ENCODE results near the gene MYO7B. TPM values are rescaled to one million over a fixed set of nuclear protein-coding genes. Genes with fewer than 3 reads are reported as not detected.

MYO7B gene
- total RNA-seq, 1 experiment from 2014 or later: 0.05 TPM

DNA sequence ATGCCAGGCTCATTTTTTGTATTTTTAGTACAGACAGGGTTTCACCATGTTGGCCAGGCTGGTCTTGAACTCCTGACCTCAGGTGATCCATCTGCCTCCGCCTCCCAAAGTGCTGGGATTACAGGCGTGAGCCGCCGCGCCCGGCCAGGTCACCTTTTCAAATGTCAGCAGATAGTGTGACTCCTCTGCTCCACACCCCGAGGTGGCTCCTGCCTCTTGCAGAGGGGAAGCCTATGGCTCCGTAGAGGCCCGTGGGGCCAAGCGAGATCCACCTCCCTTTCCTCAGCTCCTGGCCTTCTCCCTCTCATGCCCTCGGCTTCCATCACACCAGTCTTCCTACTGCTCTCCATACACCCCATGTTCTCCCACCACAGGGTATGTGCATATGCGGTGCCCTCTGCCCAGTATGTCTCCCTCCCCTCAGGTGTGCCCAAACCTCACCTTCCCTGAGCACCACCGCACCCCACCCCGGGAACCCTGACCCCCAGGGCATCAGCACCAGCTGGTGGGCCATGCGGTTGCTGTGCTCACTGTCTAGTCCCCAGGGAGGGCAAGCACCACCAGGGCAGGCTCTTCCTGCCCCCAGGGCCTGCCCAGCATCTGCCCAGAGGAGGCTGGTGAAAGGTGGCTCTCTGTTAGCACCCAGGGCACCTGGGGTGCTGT lies 121.2 kb downstream of the MYO7B start:
- H3K9me3 Mint-ChIP-seq (ENCODE audit: low read depth, unreplicated experiment): no peaks in the 10 kb centered on the region
- CTCF ChIA-PET: no interaction called here
- TF ChIP-seq, protein P1, sequence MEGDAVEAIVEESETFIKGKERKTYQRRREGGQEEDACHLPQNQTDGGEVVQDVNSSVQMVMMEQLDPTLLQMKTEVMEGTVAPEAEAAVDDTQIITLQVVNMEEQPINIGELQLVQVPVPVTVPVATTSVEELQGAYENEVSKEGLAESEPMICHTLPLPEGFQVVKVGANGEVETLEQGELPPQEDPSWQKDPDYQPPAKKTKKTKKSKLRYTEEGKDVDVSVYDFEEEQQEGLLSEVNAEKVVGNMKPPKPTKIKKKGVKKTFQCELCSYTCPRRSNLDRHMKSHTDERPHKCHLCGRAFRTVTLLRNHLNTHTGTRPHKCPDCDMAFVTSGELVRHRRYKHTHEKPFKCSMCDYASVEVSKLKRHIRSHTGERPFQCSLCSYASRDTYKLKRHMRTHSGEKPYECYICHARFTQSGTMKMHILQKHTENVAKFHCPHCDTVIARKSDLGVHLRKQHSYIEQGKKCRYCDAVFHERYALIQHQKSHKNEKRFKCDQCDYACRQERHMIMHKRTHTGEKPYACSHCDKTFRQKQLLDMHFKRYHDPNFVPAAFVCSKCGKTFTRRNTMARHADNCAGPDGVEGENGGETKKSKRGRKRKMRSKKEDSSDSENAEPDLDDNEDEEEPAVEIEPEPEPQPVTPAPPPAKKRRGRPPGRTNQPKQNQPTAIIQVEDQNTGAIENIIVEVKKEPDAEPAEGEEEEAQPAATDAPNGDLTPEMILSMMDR (IDR thresholded peaks at IDR 0.05; ENCODE audit: unreplicated experiment): no peak

DNA sequence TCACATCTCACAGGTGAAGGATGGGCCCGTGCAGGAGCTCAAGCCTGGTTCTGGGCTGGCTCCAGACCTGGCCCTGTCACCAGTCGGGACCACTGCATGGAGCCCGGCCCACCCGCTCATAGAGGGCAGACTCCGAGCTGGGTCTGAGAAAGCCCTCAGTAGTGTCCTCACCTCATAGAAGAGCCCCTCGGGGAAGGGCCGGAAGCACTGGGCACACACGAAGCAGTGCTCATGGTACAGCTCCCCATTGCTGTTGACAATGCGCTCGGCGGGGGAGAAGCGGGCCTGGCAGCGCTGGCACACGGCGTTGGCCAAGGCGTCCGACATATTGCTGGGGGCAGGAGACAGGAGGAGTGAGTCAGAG lies 121.7 kb downstream of the MYO7B start:
- Mint-ChIP-seq H3K27ac (ENCODE audit: unreplicated experiment) (no peak overlapping the region), H3K4me3 (ENCODE audit: low read depth, unreplicated experiment) (no peak overlapping the region), H3K36me3 (ENCODE audit: insufficient read depth, unreplicated experiment) (no peaks in the 10 kb centered on the region), H3K9me3 (ENCODE audit: low read depth, unreplicated experiment) (no peaks in the 10 kb centered on the region), H3K27me3 (ENCODE audit: unreplicated experiment) (peaks cover 84% of the 10 kb centered on the region), H3K4me1 (ENCODE audit: low read depth, unreplicated experiment) (no peaks in the 10 kb centered on the region)
- DNase-seq: no peak
- BruUV-seq (replicated peaks): no TSS peak
- TF ChIP-seq, protein P1 (IDR thresholded peaks at IDR 0.05; ENCODE audit: unreplicated experiment): no peak
- intact Hi-C loops (cut with micrococcal nuclease; ENCODE audit: unreplicated experiment): no loop called here
- CTCF ChIA-PET: no interaction called here

More for the DNA sequence above, 121.2 kb downstream of the MYO7B start:
- BruUV-seq (replicated peaks): no TSS peak
- intact Hi-C loops (cut with micrococcal nuclease; ENCODE audit: unreplicated experiment): no loop called here
- Mint-ChIP-seq H3K4me1 (ENCODE audit: low read depth, unreplicated experiment) (no peaks in the 10 kb centered on the region), H3K27ac (ENCODE audit: unreplicated experiment) (no peak overlapping the region), H3K4me3 (ENCODE audit: low read depth, unreplicated experiment) (no peak overlapping the region), H3K27me3 (ENCODE audit: unreplicated experiment) (peaks cover 84% of the 10 kb centered on the region), H3K36me3 (ENCODE audit: insufficient read depth, unreplicated experiment) (no peaks in the 10 kb centered on the region)
- DNase-seq: no peak

DNA sequence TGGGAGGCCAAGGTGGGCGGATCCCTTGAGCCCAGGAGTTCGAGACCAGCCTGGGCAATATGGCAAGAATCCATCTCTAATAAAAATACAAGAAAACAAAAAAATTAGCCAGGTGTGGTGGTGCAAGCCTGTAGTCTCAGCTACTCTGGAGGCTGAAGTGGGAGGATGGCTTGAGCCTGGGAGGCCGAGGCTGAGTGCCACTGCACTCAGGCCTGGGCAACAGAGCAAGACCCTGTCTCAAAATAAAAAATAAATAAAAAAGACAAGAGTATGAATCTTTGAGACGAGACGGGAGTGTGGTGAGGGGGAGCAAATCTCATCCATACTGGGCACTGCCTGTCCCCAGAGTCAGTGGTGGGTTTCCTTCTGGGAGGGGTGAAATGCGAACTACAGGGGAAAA lies 122.7 kb downstream of the MYO7B start:
- Mint-ChIP-seq H3K36me3 (ENCODE audit: insufficient read depth, unreplicated experiment) (no peaks in the 10 kb centered on the region), H3K27ac (ENCODE audit: unreplicated experiment) (no peak overlapping the region), H3K4me1 (ENCODE audit: low read depth, unreplicated experiment) (no peaks in the 10 kb centered on the region), H3K4me3 (ENCODE audit: low read depth, unreplicated experiment) (no peak overlapping the region), H3K9me3 (ENCODE audit: low read depth, unreplicated experiment) (no peaks in the 10 kb centered on the region), H3K27me3 (ENCODE audit: unreplicated experiment) (peaks cover 80% of the 10 kb centered on the region)
- DNase-seq: no peak
- no TSS peak for BruUV-seq (replicated peaks)
- TF ChIP-seq, protein P1 (IDR thresholded peaks at IDR 0.05; ENCODE audit: unreplicated experiment): no peak
- CTCF ChIA-PET: interaction anchor here (0.6 kb wide), 1 partner anchor 145 kb away, joined by 5 read pairs; no protein-coding TSS in a partner anchor
- intact Hi-C loops (cut with micrococcal nuclease; ENCODE audit: unreplicated experiment): no loop called here

- BruUV-seq (replicated peaks): no TSS peak
- Mint-ChIP-seq H3K4me1 (ENCODE audit: low read depth, unreplicated experiment) (no peaks in the 10 kb centered on the region), H3K9me3 (ENCODE audit: low read depth, unreplicated experiment) (no peaks in the 10 kb centered on the region), H3K4me3 (ENCODE audit: low read depth, unreplicated experiment) (no peak overlapping the region), H3K27ac (ENCODE audit: unreplicated experiment) (no peak overlapping the region), H3K36me3 (ENCODE audit: insufficient read depth, unreplicated experiment) (no peaks in the 10 kb centered on the region), H3K27me3 (ENCODE audit: unreplicated experiment) (peaks cover 80% of the 10 kb centered on the region)
- CTCF ChIA-PET: interaction anchor here (0.6 kb wide), 1 partner anchor 145 kb away, joined by 5 read pairs; no protein-coding TSS in a partner anchor
- intact Hi-C loops (cut with micrococcal nuclease; ENCODE audit: unreplicated experiment): no loop called here
- DNase-seq: no peak
- TF ChIP-seq, protein P1 (IDR thresholded peaks at IDR 0.05; ENCODE audit: unreplicated experiment): no peak
These were observed 123.3 kb downstream of the MYO7B start for GRCh38 chr2:127658641-127659407.

All from Calu3 (cell line).